Adrenal gland (tissue), 12 donors: ENCODE results near the gene PHKB. TPM values are rescaled to one million over a fixed set of nuclear protein-coding genes. Genes with fewer than 3 reads are reported as not detected.

Experiments used
- DNase-seq, 7 donors: peaks; one replicate each; pipeline ENCODE4 v3.0.0-alpha.2; 2019 to 2020
- H3K27ac ChIP-seq, 5 donors: fragments of 200-600 bp; sonication (generic) in 4 of 5; 1 replicate in 3 of 5; 2 replicates in 2 of 5; pipeline versions ENCODE4 v1.5.1 to v1.8.0; 2016 to 2020; ENCODE audit warnings: mild to moderate bottlenecking in 1 of 5
- H3K27me3 ChIP-seq: fragments of 200-600 bp; 2 replicates; pipeline ENCODE4 v1.8.0; 2021
- H3K36me3 ChIP-seq, 2 donors: fragments of 200-600 bp; replicated peaks in 1 of 2; 1 replicate in 1 of 2; 2 replicates in 1 of 2; pipeline versions ENCODE4 v1.5.1 to v1.8.0; 2018 to 2022
- H3K4me1 ChIP-seq, 2 donors: fragments of 200-600 bp; replicated peaks in 1 of 2; 1 replicate in 1 of 2; 2 replicates in 1 of 2; pipeline versions ENCODE4 v1.5.1 to v1.8.0; 2018 to 2021
- H3K4me3 ChIP-seq, 4 donors: fragments of 200-600 bp; sonication (generic) in 3 of 4; one replicate each; pipeline ENCODE4 v1.5.1; 2016 to 2018
- H3K9me3 ChIP-seq, 3 donors: fragments of 200-600 bp; sonication (generic) in 1 of 3; replicated peaks in 1 of 3; 1 replicate in 2 of 3; 2 replicates in 1 of 3; pipeline versions ENCODE4 v1.5.1 to v1.8.0; 2016 to 2021
- CTCF ChIP-seq, 6 experiments: fragments of 450-650 bp in 4 of 6; fragments of 200-600 bp in 2 of 6; sonication (generic) in 1 of 6; IDR thresholded peaks; 1 replicate in 5 of 6; 2 replicates in 1 of 6; pipeline versions ENCODE4 v1.5.1 to v1.8.0; 2016 to 2021; ENCODE audit warnings: antibody characterized with exemption in 6 of 6, mild to moderate bottlenecking in 2 of 6, moderate library complexity in 1 of 6
- POLR2A ChIP-seq, 2 donors: fragments of 450-650 bp; IDR thresholded peaks; one replicate each; pipeline ENCODE4 v1.6.1; 2017; ENCODE audit warnings: antibody characterized with exemption in 2 of 2, mild to moderate bottlenecking in 2 of 2, moderate library complexity in 1 of 2
- WGBS, 4 donors: extraction: QIAGEN DNeasy Blood & Tissue Kit in 2 of 4; methylation state at CpG; one replicate each; pipeline versions ENCODE4 v1.1.5 to v1.1.7; 2013 to 2017; 5-methylcytosine and 5-hydroxymethylcytosine counted together
- intact Hi-C, 2 donors: fragments of 100-400 bp; cut with DNase I; formaldehyde crosslinking; loops; one replicate each; pipeline versions ENCODE4 v1.14.1 to v1.15.0; 2022 to 2023
- polyA plus RNA-seq, 3 donors: library from polyadenylated mRNA; stranded (reverse); fragments of 200-250 nt in 2 of 3; fragments of 350-450 nt in 1 of 3; fragmentation: Illumina TruSeq in 1 of 3; extraction: RNeasy Lipid Tissue Mini Kit (QIAGEN cat#74804) in 1 of 3; gene quantifications; one replicate each; pipeline ENCODE4 v1.2.3, GENCODE V29; 2013 to 2014
- total RNA-seq, 9 donors: library from RNA; depleted of rRNA in 4 of 9; stranded (reverse); fragments of >200 nt in 4 of 9; fragments of 120-200 nt in 1 of 9; fragmentation: NEBNext Ultra II Directional in 1 of 9; extraction: Animal tissue kit (Norgen Biotek cat#: 25700) in 1 of 9; gene quantifications; one replicate each; pipeline versions ENCODE4 v1.1.0 to v1.2.4, GENCODE V29; 2013 to 2023
- donor health status: healthy with polysubstance abuse.
- donor health status: Bipolar disorder and iron deficiency.
- donor health status: DM: yes; HTN: yes; CAD: no.
- donor health status: DM: no; HTN: no; CAD: no.
- donor health status: DM: no; HTN: no; CAD: no.
- donor health status: DM: yes; HTN: yes; CAD: no.

Gene PHKB
- total and polyA plus RNA-seq, 12 donors = 27.6 to 167 (median 107) TPM

- Histone ChIP-seq H3K27me3 (no peaks in the 10 kb centered on the region), H3K4me1 (peaks cover 0 to under 1% of the 10 kb centered on the region in 2 donors), H3K9me3 (no peaks in the 10 kb centered on the region), H3K36me3 (peaks cover 0 to 29% of the 10 kb centered on the region in 2 donors), H3K4me3 (no peak overlapping the region), H3K27ac (no peak overlapping the region)
- 89 to 96% (median 94%) methylated on average over 2 of the region's 2 CpGs for whole genome bisulfite sequencing, 4 donors
- intact Hi-C loops = no loop called here
- no peak for DNase-seq
- TF ChIP-seq CTCF (IDR thresholded peaks at IDR 0.05) = no peak
- TF ChIP-seq POLR2A (IDR thresholded peaks at IDR 0.05) = no peak
Measured at GRCh38 chr16:47499080-47499699, 38.1 kb downstream of the PHKB start.

GRCh38 chr16:47499700-47500264 lies 38.7 kb downstream of the PHKB start:
- no peak for DNase-seq
- Histone ChIP-seq H3K36me3 (peaks cover 0 to 34% of the 10 kb centered on the region in 2 donors), H3K4me1 (peaks cover 0 to 3% of the 10 kb centered on the region in 2 donors), H3K27ac (no peak overlapping the region), H3K4me3 (no peak overlapping the region), H3K9me3 (no peaks in the 10 kb centered on the region), H3K27me3 (no peaks in the 10 kb centered on the region)
- TF ChIP-seq POLR2A (IDR thresholded peaks at IDR 0.05) = no peak
- no peak for TF ChIP-seq CTCF (IDR thresholded peaks at IDR 0.05)
- WGBS, 4 donors = 95 to 99% (median 98%) methylated on average over 9 of the region's 9 CpGs
- intact Hi-C loops = no loop called here

GRCh38 chr16:47503936-47504335 lies 42.8 kb downstream of the PHKB start:
- Histone ChIP-seq H3K36me3 (peaks cover 0 to 30% of the 10 kb centered on the region in 2 donors), H3K27me3 (no peaks in the 10 kb centered on the region), H3K4me1 (peaks cover 0 to 18% of the 10 kb centered on the region in 2 donors), H3K27ac (peak overlapping the region in 4 of 5 donors; percentile 53 to 77 (median 56)), H3K9me3 (no peaks in the 10 kb centered on the region), H3K4me3 (no peak overlapping the region)
- TF ChIP-seq POLR2A (IDR thresholded peaks at IDR 0.05) = no peak
- TF ChIP-seq CTCF (IDR thresholded peaks at IDR 0.05) = no peak
- intact Hi-C loops = no loop called here
- 91 to 95% (median 93%) methylated on average over 1 of the region's 1 CpG for WGBS, 4 donors
- no peak for DNase-seq

- intact Hi-C loops = no loop called here
- no peaks in the 10 kb centered on the region for H3K27me3 ChIP-seq
- peaks cover 0 to 25% of the 10 kb centered on the region in 2 donors for H3K36me3 ChIP-seq
- H3K27ac ChIP-seq = peak overlapping the region in 4 of 5 donors; percentile 53 to 77 (median 56)
- no peak for TF ChIP-seq CTCF (IDR thresholded peaks at IDR 0.05)
- TF ChIP-seq POLR2A (IDR thresholded peaks at IDR 0.05) = no peak
- peaks cover 0 to 18% of the 10 kb centered on the region in 2 donors for H3K4me1 ChIP-seq
- H3K4me3 ChIP-seq = no peak overlapping the region
- DNase-seq = peak; percentile 66 to 83 (median 80)
- 26 to 69% (median 56%) methylated on average over 6 to 7 of the region's 7 CpGs for WGBS, 4 donors
- no peaks in the 10 kb centered on the region for H3K9me3 ChIP-seq
Measured at GRCh38 chr16:47504599-47504998, 43.5 kb downstream of the PHKB start.
